Activated T-cell treated with anti-CD3 and anti-CD28 coated beads for 1 hour (primary cell): Measurements from ENCODE around the gene COL5A1.

Source experiments
- DNase-seq: peaks from one replicate; pipeline ENCODE4 v3.0.0-alpha.2; 2020; ENCODE audit warnings: low read depth

The COL5A1 gene

DNA sequence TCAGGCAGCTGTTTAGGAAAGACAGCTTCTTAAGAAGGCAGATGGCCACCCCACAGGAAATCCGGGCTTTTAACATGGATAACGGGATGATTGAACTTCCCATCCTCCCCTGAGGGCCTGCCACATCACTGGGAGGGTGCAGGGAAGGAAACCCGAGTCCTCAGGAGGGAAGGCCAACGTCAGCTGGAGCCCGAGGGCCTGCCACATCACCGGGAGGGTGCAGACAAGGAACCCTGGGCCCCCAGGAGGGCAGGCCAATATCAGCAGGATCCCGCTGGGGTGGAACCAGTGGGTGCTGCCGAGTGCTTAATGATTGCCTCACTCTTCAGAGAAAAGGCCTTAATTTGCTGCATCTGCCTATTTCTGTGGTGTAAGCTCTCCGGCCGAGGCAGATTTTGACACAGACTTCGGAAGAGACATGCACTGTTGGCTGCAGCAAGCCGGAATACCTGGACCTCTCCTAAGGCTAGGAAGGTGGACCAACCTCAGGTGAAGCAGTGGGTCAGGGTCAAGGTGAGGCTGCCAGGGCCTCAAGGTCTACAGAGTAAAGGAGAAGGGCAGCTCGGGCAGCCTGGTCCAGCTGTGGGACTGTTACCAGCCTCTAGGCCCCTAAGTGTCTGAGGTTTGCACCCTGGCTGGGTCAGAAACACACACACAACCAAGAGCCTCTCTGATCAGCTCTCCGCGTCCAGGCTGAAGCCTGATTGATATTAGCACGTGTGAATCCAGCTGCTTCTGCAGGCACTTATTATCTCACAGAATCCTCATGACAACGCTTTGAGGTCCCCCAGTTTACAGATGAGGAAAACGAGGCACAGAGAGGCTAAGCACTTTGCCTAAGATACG is 14.8 kb upstream of the COL5A1 start:
- DNase-seq = no peak

GRCh38 chr9:134627417-134628353 is 13.9 kb upstream of the COL5A1 start:
- no peak for DNase-seq

- no peak for DNase-seq
Observed at GRCh38 chr9:134628354-134628736, 13.3 kb upstream of the COL5A1 start.

GRCh38 chr9:134629061-134629585 is 12.5 kb upstream of the COL5A1 start:
- no peak for DNase-seq

DNA sequence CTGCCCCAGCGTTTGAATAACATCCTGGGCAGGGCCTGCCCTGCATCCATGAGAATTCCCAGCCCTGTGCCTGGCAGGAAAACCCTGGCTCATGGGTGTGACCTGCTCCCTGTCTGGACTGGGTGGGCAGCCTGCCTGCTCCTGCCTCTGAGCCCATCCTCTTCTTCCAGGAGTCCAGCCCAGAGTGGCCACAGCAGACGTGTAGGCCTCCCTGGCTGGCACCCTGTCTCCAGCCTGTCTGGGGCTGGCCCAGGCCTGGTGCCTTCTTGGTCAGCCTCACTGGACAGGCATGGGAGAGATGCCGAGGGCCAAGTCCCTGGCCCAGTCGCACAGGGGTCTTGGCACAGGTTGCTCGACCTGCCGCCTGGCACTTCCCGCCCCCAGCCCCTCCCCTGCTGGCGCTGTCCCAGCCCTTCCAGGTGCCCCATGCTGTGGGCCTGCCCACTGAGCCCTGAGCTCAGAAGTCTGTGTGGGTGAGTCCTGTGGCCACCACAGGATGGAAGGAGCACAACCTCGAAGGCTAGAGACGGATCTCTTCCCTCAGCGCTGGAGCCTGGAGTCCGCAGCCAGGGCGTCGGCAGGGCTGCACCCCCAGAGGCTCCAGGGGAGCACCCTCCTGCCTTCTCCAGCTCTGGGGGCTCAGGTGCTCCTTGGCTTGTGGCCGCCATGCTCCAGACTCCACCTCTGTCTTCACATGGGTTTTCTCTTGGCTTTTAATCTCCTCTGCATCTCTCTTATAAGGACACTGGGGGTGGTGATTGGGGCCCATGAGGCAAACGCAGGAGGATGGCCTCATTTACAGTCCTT is 11.8 kb upstream of the COL5A1 start:
- DNase-seq = no peak

DNA sequence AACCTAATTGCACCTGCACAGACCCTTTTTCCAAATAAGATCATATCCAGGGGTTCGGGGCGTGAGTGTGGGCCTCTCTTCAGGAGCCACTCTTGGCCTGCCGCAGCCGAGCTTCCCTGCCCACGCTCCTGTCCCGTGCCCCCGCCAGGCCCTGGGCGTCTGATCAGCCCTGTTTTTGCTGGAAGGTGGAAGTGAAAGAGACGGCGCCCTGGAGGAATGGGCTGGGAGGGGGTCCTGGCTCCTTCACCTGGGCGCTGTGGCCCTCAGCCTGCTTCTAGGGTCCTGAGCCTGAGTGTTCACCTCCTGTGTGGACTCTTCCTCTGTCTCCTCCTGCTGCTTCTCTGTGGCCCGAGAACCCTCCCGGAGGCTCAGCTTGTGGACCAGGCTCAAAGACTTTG is 11.2 kb upstream of the COL5A1 start:
- DNase-seq = no peak

DNA sequence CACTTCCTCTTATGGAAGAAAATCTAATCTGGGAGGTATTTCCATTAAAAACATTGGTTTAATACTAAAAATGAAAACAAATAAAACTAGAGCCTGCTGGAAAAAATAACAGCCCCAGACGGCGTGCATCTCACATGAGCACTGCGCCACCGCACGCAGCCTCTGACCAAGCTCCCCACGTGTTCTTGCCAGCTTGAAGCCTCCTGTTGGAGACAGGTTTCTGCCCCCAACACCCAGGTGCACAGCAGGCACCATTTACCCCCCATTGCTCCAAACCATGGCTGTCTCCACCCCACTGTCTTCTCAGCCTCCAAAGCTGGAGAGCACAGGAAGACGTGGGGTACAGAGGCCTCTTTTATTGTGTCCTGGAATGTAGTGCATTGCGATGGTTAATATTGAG is 10.7 kb upstream of the COL5A1 start:
- no peak for DNase-seq

DNA sequence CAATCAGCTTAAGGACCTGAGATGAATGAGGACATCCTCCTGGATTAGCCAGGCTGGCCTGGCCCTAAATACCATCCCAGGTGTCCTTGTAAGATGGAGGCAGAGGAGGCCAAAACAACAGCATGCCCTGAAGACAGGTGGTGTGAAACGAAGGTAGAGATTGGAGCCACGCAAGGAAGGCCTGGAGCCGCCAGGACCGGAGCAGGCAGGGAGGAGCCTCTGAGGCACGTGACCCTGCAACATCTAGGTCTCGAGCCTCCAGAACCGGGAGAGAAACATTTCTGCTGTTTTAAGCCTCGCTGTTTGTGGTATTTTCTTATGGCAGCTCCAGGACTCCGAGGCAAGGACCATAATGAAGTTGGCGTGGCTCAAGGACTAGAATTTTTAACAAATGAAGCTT is 9.7 kb upstream of the COL5A1 start:
- no peak for DNase-seq

GRCh38 chr9:134632329-134632728 is 9.3 kb upstream of the COL5A1 start:
- DNase-seq = no peak

DNA sequence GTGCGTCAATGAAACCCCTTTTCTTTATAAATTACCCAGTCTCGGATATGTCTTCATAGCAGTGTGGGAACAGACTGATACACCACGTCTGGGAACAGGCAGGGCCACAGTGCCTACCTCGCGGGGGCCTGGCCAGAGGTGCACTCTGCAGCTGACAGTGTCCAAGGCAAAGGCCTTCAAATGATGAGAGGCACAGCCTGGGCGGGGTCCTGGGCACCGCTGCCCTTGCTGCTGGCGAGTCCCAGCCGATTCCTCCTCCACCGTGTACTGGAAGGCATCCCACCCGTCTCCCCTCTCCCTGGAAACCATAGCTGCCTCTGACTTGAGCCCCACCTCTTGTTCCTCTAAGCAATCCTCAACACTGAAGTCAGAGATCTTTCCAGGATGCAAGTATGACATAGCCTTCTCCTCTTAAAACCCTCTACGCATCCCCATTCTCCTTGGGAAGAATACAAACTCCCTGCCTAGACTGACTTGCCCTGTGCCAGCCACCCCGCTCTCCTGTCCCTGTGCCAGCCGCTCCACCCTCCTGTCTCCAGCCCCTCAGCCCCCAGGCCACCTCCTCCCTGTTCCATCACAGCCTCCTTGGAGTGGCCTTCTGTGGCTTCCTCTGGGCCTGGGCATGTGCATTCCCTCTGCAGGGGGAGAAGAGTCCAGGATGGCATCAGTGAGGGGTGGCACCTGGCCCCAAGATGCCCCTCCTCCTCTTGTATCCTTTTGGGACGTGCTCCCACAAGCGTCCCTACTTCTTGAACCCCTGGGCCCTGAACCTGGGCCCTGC is 8.1 kb upstream of the COL5A1 start:
- DNase-seq = no peak

- DNase-seq = no peak
Observed at GRCh38 chr9:134634176-134634575, 7.4 kb upstream of the COL5A1 start.

DNA sequence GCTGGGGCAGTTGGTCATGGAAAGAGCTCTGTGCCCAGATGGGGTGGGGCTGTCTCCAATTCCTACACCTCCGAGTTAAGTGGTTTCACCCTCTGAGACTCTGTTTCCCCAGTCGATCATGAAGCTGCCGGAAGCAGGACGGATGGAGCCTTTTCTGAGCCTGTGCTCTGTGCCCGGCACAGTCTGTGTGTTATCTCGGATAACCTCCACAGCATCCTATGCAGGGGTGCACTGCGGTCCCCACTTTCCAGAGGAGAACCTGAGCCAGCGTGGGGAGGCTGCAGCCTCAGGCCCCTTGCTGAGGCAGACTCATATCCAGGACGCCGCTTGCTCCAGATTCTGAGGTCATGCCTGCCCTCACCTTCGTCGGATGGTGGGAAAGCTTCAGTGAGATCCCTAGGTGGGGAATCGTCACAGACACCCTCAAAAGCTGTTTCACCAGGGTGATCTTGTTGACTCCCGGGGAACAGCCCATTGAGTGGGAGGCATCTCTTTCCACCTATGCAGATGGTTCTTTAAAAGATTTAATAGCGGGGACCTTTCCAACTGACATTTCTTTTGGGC is 6.9 kb upstream of the COL5A1 start:
- DNase-seq = no peak

DNA sequence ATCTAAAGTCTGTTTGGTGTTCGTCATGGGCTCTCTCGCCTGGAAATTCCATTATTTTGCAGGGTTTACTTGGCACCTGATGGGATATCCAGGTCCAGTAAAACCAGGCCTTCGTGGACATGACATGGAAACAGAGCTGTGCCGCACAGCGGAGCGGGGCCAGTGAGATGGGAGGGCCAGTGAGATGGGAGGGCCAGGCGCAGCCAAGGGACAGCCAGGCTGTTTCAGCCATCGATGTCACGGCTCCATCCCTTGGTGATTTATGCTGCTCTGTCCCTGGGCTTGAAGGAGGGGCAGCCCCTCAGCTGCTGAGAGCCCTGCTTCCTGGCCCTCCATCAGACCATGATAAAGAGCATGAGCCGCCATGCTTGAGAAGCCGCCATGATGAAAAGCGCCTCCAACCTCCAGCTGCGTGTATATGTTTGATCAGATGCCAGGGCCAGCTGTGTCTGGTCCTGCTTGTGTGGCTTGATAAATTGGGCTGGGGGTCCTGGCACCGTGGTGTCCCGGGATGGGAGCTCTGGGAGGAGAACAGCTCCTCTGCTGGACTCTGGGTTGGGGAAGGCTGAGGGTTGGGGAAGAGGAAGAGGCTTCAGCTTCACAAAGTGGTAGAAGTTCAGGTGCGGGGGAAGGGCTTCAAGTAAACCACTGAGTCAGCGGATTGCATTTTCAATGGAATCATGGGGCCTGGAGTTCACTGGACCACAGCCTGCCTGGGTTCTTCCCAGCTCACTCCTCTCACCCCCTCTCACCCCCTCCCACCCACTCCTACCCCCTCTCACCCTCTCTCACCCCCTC is 6.1 kb upstream of the COL5A1 start:
- DNase-seq = no peak

GRCh38 chr9:134636149-134636507 is 5.5 kb upstream of the COL5A1 start:
- no peak for DNase-seq

DNA sequence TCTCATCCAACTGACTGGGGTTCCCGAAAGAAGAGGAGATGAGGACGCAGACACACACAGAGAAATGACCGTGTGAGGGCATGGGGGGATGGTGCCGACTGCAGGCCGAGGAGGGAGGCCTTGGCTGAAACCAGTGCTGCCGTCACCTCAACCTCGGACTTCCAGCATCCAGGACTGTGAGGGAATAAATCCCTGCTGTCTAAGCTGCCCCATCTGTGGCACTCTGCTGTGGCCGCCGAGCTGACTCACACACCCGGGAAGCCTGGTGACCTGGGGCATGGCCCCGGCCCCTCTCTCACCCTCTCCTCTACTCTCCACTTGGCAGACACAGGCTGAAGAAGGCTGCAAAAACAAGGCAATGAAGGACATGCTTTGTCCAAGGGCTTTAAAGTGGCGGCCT is 4.4 kb upstream of the COL5A1 start:
- DNase-seq = no peak

- no peak for DNase-seq
Observed at GRCh38 chr9:134637696-134638501, 3.7 kb upstream of the COL5A1 start.

GRCh38 chr9:134638502-134639090 is 3.0 kb upstream of the COL5A1 start:
- DNase-seq = no peak

DNA sequence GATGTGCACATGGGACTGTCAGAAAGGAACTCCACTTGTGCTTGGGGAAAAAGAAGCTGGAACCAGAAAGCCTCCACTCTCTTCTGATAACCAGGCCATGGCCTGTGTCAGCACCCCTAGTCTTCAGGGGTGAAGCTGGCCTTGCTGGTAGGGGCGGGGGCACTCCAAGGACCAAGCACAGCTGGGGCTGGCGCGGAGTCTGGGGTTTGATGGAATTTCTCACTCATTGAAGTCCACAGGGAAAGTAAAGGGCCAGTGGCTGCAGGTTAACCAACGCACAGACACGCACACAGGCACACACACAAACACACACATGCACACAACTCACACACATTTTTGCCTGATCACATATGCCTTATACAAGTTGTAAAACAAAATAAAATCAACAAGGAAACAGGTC is 1.6 kb upstream of the COL5A1 start:
- DNase-seq = no peak
